ENCODE results near the gene DAB1. TPM values are rescaled to one million over a fixed set of nuclear protein-coding genes. Genes with fewer than 3 reads are reported as not detected.

The DAB1 gene
- polyA plus RNA-seq, 1 donor from 2014 or later: 11.4 TPM

DNA sequence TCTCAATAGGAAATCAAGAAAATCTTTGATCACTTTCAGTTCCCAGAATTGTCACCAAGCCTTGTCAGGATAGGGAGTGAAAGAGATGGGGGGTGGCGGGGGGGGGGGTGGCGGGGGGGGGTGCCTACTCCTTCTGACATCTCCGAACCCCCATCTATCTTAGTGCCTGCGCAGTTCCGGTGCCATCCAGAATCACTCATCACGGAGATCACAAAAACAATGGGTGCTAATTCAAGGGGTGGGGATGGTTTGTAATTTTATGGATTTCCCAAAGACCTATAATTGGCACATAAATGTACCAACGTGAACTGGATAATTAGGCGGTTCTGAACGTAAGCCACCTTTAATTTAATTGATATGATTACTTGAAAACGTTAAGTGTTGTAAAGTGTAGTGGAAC is 2.1 kb downstream of the DAB1 start:
- Histone ChIP-seq H3F3A (ENCODE audit: insufficient read depth, low read length, poor library complexity, severe bottlenecking) (no peaks in the 10 kb centered on the region), H3K4me2 (ENCODE audit: low read length) (peak overlapping the region; percentile 73), H3K27me3 (ENCODE audit: insufficient read depth, low read depth, low read length) (no peaks in the 10 kb centered on the region), H3K27ac (ENCODE audit: low read length) (peak overlapping the region; percentile 80), H3K9ac (ENCODE audit: low read length) (peak overlapping the region; percentile 76), H3K36me3 (ENCODE audit: insufficient read depth, low read length) (no peaks in the 10 kb centered on the region), H3K4me3 (ENCODE audit: low read length) (peak overlapping the region; percentile 81), H3K79me2 (replicated peaks; ENCODE audit: insufficient read depth, low read length) (peaks cover 25% of the 10 kb centered on the region), H3K9me2 (ENCODE audit: insufficient read depth, low read length) (no peaks in the 10 kb centered on the region), H4K20me1 (ENCODE audit: insufficient read depth) (no peaks in the 10 kb centered on the region), H2AFZ (ENCODE audit: low read depth, low read length) (no peak overlapping the region), H3K9me3 (ENCODE audit: low read length) (no peaks in the 10 kb centered on the region)
- TF ChIP-seq EZH2 (IDR thresholded peaks at IDR 0.05; ENCODE audit: borderline replicate concordance, insufficient read depth, low read length, poor library complexity, severe bottlenecking) (no peak), POLR2AphosphoS5 (IDR thresholded peaks at IDR 0.05) (no peak), SMC3 (conservative IDR thresholded peaks at IDR 0.05; ENCODE audit: poor library complexity) (no peak), EP300 (conservative IDR thresholded peaks at IDR 0.05; ENCODE audit: poor library complexity, severe bottlenecking) (no peak), TAF1 (IDR thresholded peaks at IDR 0.05; ENCODE audit: low read depth) (no peak), RAD21 (conservative IDR thresholded peaks at IDR 0.05) (no peak), MXI1 (conservative IDR thresholded peaks at IDR 0.05; ENCODE audit: poor library complexity, severe bottlenecking) (no peak)
- TF ChIP-seq, protein P1, sequence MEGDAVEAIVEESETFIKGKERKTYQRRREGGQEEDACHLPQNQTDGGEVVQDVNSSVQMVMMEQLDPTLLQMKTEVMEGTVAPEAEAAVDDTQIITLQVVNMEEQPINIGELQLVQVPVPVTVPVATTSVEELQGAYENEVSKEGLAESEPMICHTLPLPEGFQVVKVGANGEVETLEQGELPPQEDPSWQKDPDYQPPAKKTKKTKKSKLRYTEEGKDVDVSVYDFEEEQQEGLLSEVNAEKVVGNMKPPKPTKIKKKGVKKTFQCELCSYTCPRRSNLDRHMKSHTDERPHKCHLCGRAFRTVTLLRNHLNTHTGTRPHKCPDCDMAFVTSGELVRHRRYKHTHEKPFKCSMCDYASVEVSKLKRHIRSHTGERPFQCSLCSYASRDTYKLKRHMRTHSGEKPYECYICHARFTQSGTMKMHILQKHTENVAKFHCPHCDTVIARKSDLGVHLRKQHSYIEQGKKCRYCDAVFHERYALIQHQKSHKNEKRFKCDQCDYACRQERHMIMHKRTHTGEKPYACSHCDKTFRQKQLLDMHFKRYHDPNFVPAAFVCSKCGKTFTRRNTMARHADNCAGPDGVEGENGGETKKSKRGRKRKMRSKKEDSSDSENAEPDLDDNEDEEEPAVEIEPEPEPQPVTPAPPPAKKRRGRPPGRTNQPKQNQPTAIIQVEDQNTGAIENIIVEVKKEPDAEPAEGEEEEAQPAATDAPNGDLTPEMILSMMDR (IDR thresholded peaks at IDR 0.05; ENCODE audit: poor library complexity, severe bottlenecking): no peak
- TF ChIP-seq, protein P2, sequence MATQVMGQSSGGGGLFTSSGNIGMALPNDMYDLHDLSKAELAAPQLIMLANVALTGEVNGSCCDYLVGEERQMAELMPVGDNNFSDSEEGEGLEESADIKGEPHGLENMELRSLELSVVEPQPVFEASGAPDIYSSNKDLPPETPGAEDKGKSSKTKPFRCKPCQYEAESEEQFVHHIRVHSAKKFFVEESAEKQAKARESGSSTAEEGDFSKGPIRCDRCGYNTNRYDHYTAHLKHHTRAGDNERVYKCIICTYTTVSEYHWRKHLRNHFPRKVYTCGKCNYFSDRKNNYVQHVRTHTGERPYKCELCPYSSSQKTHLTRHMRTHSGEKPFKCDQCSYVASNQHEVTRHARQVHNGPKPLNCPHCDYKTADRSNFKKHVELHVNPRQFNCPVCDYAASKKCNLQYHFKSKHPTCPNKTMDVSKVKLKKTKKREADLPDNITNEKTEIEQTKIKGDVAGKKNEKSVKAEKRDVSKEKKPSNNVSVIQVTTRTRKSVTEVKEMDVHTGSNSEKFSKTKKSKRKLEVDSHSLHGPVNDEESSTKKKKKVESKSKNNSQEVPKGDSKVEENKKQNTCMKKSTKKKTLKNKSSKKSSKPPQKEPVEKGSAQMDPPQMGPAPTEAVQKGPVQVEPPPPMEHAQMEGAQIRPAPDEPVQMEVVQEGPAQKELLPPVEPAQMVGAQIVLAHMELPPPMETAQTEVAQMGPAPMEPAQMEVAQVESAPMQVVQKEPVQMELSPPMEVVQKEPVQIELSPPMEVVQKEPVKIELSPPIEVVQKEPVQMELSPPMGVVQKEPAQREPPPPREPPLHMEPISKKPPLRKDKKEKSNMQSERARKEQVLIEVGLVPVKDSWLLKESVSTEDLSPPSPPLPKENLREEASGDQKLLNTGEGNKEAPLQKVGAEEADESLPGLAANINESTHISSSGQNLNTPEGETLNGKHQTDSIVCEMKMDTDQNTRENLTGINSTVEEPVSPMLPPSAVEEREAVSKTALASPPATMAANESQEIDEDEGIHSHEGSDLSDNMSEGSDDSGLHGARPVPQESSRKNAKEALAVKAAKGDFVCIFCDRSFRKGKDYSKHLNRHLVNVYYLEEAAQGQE (IDR thresholded peaks at IDR 0.05; ENCODE audit: borderline replicate concordance): no peak

DNA sequence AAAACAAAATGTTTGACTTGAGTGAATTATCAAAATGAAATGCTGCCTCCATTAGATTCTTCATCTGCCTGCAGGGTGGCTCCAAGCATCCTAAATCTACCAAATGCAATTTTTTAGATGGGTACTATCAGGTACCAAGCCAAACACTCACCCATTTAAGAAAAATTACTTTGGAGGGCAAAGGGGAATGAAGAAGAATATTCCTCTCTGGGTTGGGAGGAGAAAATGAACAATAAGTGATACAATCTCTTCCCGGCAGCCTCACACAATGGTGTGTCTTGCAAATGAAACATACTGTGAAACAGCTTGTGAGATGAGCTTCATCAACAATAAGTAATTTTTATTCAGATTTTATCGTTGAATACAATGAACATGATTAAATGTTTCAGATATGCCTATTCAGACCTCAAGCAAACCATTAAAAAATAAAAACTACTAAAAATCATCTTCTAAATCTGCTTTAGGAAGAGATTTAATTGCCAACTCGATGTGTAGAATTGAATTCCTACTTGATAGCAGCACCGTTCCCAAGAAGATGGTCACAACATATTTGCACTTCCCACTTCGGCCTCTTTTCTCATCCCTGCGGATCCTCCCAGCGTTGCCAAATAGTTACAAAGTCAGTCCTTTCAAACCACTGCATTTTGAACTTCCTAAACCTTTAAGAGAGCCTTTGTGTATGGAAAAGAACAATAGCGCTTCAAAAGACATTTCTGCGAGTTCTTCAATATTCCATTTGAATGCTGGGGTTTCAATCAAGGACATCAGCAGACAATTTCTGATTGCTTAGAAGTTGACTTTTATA is 2.7 kb downstream of the DAB1 start:
- Histone ChIP-seq H3F3A (ENCODE audit: insufficient read depth, low read length, poor library complexity, severe bottlenecking) (no peaks in the 10 kb centered on the region), H3K27ac (ENCODE audit: low read length) (peak overlapping the region; percentile 36), H3K9me2 (ENCODE audit: insufficient read depth, low read length) (no peaks in the 10 kb centered on the region), H3K27me3 (ENCODE audit: insufficient read depth, low read depth, low read length) (no peaks in the 10 kb centered on the region), H3K79me2 (replicated peaks; ENCODE audit: insufficient read depth, low read length) (peaks cover 31% of the 10 kb centered on the region), H3K9ac (ENCODE audit: low read length) (peak overlapping the region; percentile 52), H4K20me1 (ENCODE audit: insufficient read depth) (no peaks in the 10 kb centered on the region), H2AFZ (ENCODE audit: low read depth, low read length) (no peak overlapping the region), H3K9me3 (ENCODE audit: low read length) (no peaks in the 10 kb centered on the region), H3K36me3 (ENCODE audit: insufficient read depth, low read length) (no peaks in the 10 kb centered on the region), H3K4me2 (ENCODE audit: low read length) (peak overlapping the region; percentile 41), H3K4me3 (ENCODE audit: low read length) (peak overlapping the region; percentile 81)
- TF ChIP-seq TAF1 (IDR thresholded peaks at IDR 0.05; ENCODE audit: low read depth) (no peak), EZH2 (IDR thresholded peaks at IDR 0.05; ENCODE audit: borderline replicate concordance, insufficient read depth, low read length, poor library complexity, severe bottlenecking) (no peak), RAD21 (conservative IDR thresholded peaks at IDR 0.05) (peak; percentile 15), SMC3 (conservative IDR thresholded peaks at IDR 0.05; ENCODE audit: poor library complexity) (no peak), MXI1 (conservative IDR thresholded peaks at IDR 0.05; ENCODE audit: poor library complexity, severe bottlenecking) (no peak), POLR2AphosphoS5 (IDR thresholded peaks at IDR 0.05) (no peak)
- TF ChIP-seq, protein P2 (IDR thresholded peaks at IDR 0.05; ENCODE audit: borderline replicate concordance): peak; percentile 40
- TF ChIP-seq, protein P1 (IDR thresholded peaks at IDR 0.05; ENCODE audit: poor library complexity, severe bottlenecking): no peak

Measured in neural cell (in vitro differentiated cells).